ENCODE data around the gene FAM135A. TPM values are rescaled to one million over a fixed set of nuclear protein-coding genes. Genes with fewer than 3 reads are reported as not detected.

Gene FAM135A
- total RNA-seq, 1 experiment from 2014 or later, result 11.2 TPM

DNA sequence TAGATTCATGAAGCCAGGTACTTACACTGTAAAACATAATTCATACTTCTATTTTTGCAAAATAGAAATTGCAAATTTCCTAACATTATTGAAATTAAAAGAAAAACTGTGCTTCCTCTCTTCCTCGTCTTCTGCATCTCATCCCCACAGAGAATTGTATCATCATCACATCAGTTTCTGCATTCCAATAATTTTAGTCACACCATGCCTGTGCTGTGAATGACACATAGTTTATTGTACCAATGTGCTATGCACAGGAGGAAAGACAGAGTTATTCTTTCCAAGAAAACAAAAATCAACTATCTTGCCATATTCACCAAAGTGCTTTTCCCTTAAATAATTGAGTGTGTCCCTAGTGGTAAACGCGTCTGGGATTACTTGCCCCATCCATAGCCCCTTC lies 38.1 kb upstream of the FAM135A start:
- H3K4me3 ChIP-seq (ENCODE audit: low read depth, low read length, poor library complexity, severe bottlenecking), result no peak overlapping the region
- intact Hi-C loops (cut with micrococcal nuclease; ENCODE audit: unreplicated experiment), result loop anchor here (10.0 kb wide), 1 partner anchor 310 kb away; no protein-coding TSS in a partner anchor
- peaks cover 26% of the 10 kb centered on the region for H3K4me1 ChIP-seq (ENCODE audit: insufficient read depth, low read length, poor library complexity, severe bottlenecking)
- no peaks in the 10 kb centered on the region for H3K36me3 ChIP-seq (ENCODE audit: insufficient read depth, low read length, poor library complexity, severe bottlenecking)
- TF ChIP-seq, protein P1, sequence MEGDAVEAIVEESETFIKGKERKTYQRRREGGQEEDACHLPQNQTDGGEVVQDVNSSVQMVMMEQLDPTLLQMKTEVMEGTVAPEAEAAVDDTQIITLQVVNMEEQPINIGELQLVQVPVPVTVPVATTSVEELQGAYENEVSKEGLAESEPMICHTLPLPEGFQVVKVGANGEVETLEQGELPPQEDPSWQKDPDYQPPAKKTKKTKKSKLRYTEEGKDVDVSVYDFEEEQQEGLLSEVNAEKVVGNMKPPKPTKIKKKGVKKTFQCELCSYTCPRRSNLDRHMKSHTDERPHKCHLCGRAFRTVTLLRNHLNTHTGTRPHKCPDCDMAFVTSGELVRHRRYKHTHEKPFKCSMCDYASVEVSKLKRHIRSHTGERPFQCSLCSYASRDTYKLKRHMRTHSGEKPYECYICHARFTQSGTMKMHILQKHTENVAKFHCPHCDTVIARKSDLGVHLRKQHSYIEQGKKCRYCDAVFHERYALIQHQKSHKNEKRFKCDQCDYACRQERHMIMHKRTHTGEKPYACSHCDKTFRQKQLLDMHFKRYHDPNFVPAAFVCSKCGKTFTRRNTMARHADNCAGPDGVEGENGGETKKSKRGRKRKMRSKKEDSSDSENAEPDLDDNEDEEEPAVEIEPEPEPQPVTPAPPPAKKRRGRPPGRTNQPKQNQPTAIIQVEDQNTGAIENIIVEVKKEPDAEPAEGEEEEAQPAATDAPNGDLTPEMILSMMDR (conservative IDR thresholded peaks at IDR 0.05; ENCODE audit: low read depth, low read length), result no peak
- TF ChIP-seq EZH2 (IDR thresholded peaks at IDR 0.05; ENCODE audit: borderline replicate concordance, low read depth, low read length, poor library complexity, severe bottlenecking), result no peak
- no peak overlapping the region for H3K27ac ChIP-seq (ENCODE audit: low read depth, low read length, poor library complexity, severe bottlenecking)
- DNase-seq (ENCODE audit: low spot score), result no peak
- BruUV-seq (replicated peaks), result no TSS peak
- ChIA-PET POLR2A (ENCODE audit: low non-redundant PET) (interaction anchor here (0.7 kb wide), 1 partner anchor 25 kb away, joined by 3 read pairs; no protein-coding TSS in a partner anchor), CTCF (no interaction called here)
- no peaks in the 10 kb centered on the region for H3K9me3 ChIP-seq (ENCODE audit: low read depth, low read length, poor library complexity, severe bottlenecking)
- H3K27me3 ChIP-seq (replicated peaks; ENCODE audit: insufficient read depth, low read depth, low read length, poor library complexity), result no peaks in the 10 kb centered on the region

- H3K36me3 ChIP-seq (ENCODE audit: insufficient read depth, low read length, poor library complexity, severe bottlenecking), result no peaks in the 10 kb centered on the region
- H3K9me3 ChIP-seq (ENCODE audit: low read depth, low read length, poor library complexity, severe bottlenecking), result no peaks in the 10 kb centered on the region
- no TSS peak for BruUV-seq (replicated peaks)
- H3K27ac ChIP-seq (ENCODE audit: low read depth, low read length, poor library complexity, severe bottlenecking), result no peak overlapping the region
- ChIA-PET CTCF (no interaction called here), POLR2A (ENCODE audit: low non-redundant PET) (interaction anchor here (0.7 kb wide), 1 partner anchor 25 kb away, joined by 3 read pairs; no protein-coding TSS in a partner anchor)
- no peaks in the 10 kb centered on the region for H3K27me3 ChIP-seq (replicated peaks; ENCODE audit: insufficient read depth, low read depth, low read length, poor library complexity)
- no peak overlapping the region for H3K4me3 ChIP-seq (ENCODE audit: low read depth, low read length, poor library complexity, severe bottlenecking)
- H3K4me1 ChIP-seq (ENCODE audit: insufficient read depth, low read length, poor library complexity, severe bottlenecking), result peaks cover 19% of the 10 kb centered on the region
- DNase-seq (ENCODE audit: low spot score), result peak; percentile 42
- intact Hi-C loops (cut with micrococcal nuclease; ENCODE audit: unreplicated experiment), result loop anchor here (10.0 kb wide), 1 partner anchor 309 kb away; no protein-coding TSS in a partner anchor
- TF ChIP-seq EZH2 (IDR thresholded peaks at IDR 0.05; ENCODE audit: borderline replicate concordance, low read depth, low read length, poor library complexity, severe bottlenecking), result no peak
- TF ChIP-seq, protein P1 (conservative IDR thresholded peaks at IDR 0.05; ENCODE audit: low read depth, low read length), result peak; percentile 71
These were observed 37.4 kb upstream of the FAM135A start for GRCh38 chr6:70375882-70376281.

DNA sequence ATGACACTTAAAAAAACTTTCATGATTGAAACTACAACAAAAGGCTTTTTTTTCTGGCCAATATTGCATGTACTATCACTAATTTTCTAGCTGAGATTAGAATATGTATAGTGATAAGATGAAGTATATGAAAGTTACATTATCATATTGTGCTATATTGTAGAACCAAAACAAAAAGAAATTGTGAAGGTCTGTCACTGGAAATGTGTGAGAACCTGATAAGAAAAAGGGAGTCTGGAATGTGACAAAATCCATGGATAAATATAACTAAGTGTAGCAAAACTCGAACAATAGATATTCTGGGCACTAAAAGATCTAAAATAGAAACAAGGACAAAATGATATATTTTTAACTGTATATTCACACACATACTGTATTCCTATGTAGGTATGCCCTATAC lies 36.7 kb upstream of the FAM135A start:
- BruUV-seq (replicated peaks), result no TSS peak

More for the DNA sequence above, 36.7 kb upstream of the FAM135A start:
- H3K9me3 ChIP-seq (ENCODE audit: low read depth, low read length, poor library complexity, severe bottlenecking), result no peaks in the 10 kb centered on the region
- no peaks in the 10 kb centered on the region for H3K36me3 ChIP-seq (ENCODE audit: insufficient read depth, low read length, poor library complexity, severe bottlenecking)
- no peak overlapping the region for H3K4me3 ChIP-seq (ENCODE audit: low read depth, low read length, poor library complexity, severe bottlenecking)
- no peaks in the 10 kb centered on the region for H3K27me3 ChIP-seq (replicated peaks; ENCODE audit: insufficient read depth, low read depth, low read length, poor library complexity)
- no peak overlapping the region for H3K27ac ChIP-seq (ENCODE audit: low read depth, low read length, poor library complexity, severe bottlenecking)
- no peak for DNase-seq (ENCODE audit: low spot score)
- intact Hi-C loops (cut with micrococcal nuclease; ENCODE audit: unreplicated experiment), result loop anchor here (10.0 kb wide), 1 partner anchor 308 kb away; no protein-coding TSS in a partner anchor
- TF ChIP-seq, protein P1 (conservative IDR thresholded peaks at IDR 0.05; ENCODE audit: low read depth, low read length), result no peak
- TF ChIP-seq EZH2 (IDR thresholded peaks at IDR 0.05; ENCODE audit: borderline replicate concordance, low read depth, low read length, poor library complexity, severe bottlenecking), result no peak
- ChIA-PET POLR2A (ENCODE audit: low non-redundant PET) (no interaction called here), CTCF (no interaction called here)
- H3K4me1 ChIP-seq (ENCODE audit: insufficient read depth, low read length, poor library complexity, severe bottlenecking), result peaks cover 12% of the 10 kb centered on the region
